ENCODE data around the gene DDA1. TPM values are rescaled to one million over a fixed set of nuclear protein-coding genes. Genes with fewer than 3 reads are reported as not detected.

The DDA1 gene
- total RNA-seq, 6 experiments from 2014 or later = 77.1 to 92.5 (median 83.4) TPM

DNA sequence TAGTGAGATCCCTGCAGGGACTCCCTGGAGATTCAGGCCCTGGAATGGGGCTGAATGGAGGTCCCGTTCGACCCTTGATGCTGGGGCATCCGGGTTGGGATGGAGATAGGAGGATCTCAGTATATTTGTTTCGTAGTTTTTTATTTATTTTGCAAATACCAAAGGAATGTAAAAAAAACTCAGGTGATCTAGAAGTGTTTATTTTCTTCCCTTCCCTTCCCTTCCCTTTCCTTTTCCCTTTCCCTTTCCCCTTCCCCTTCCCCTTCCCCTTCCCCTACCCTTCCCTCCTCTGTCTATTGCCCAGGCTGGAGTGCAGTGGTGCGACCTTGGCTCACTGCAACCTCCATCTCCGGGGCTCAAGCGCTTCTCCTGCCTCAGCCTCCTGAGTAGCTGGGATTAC lies 32.5 kb downstream of the DDA1 start:
- H3K4me3 Mint-ChIP-seq = no peak overlapping the region
- H3K4me1 Mint-ChIP-seq (ENCODE audit: low read depth) = no peaks in the 10 kb centered on the region
- no peak overlapping the region for H3K27ac Mint-ChIP-seq
- H3K36me3 Mint-ChIP-seq (ENCODE audit: low read depth) = no peaks in the 10 kb centered on the region
- no peaks in the 10 kb centered on the region for H3K9me3 Mint-ChIP-seq
- DNase-seq = no peak
- no peaks in the 10 kb centered on the region; the same call in 1 of the 2 replicates for H3K27me3 Mint-ChIP-seq (ENCODE audit: insufficient read depth)
- TF ChIP-seq, protein P1, sequence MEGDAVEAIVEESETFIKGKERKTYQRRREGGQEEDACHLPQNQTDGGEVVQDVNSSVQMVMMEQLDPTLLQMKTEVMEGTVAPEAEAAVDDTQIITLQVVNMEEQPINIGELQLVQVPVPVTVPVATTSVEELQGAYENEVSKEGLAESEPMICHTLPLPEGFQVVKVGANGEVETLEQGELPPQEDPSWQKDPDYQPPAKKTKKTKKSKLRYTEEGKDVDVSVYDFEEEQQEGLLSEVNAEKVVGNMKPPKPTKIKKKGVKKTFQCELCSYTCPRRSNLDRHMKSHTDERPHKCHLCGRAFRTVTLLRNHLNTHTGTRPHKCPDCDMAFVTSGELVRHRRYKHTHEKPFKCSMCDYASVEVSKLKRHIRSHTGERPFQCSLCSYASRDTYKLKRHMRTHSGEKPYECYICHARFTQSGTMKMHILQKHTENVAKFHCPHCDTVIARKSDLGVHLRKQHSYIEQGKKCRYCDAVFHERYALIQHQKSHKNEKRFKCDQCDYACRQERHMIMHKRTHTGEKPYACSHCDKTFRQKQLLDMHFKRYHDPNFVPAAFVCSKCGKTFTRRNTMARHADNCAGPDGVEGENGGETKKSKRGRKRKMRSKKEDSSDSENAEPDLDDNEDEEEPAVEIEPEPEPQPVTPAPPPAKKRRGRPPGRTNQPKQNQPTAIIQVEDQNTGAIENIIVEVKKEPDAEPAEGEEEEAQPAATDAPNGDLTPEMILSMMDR (IDR thresholded peaks at IDR 0.05) = no peak

DNA sequence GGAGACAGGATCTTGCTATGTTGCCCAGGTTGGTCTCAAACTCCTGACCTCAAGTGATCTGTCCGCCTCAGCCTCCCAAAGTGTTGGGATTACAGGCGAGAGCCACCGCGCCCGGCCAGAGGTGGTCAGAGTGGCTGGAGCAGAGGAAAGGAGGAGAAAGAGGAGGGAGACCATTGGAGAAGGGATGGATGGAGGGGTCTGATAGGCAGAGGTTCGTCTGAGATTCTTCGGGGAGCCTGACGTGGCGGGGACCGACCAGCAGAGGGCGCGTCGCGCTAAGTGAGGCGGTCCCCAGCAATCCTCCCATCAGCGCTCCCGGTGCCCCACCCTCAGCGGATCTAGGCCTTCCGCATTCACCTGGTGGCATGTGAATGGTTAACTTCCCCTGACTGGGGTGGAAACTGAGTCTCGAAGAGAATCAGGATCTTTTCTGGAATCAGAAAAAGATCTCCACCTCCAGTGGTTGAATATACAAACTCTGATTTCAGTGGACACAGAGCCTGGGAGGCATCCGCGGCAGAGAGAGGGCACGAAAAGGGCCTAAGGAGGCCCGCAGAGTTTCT lies 36.8 kb downstream of the DDA1 start:
- no peaks in the 10 kb centered on the region for H3K36me3 Mint-ChIP-seq (ENCODE audit: low read depth)
- H3K4me1 Mint-ChIP-seq (ENCODE audit: low read depth) = peaks cover 13% of the 10 kb centered on the region
- H3K9me3 Mint-ChIP-seq = no peaks in the 10 kb centered on the region
- 0 out of 2 replicates have a peak overlapping the region, but pooled peaks have one; percentile 20 for H3K27ac Mint-ChIP-seq
- peak; percentile 38 for DNase-seq
- H3K4me3 Mint-ChIP-seq = no peak overlapping the region
- TF ChIP-seq, protein P1 (IDR thresholded peaks at IDR 0.05) = peak; percentile 97
- peaks cover 3% of the 10 kb centered on the region for H3K27me3 Mint-ChIP-seq (ENCODE audit: insufficient read depth)

DNA sequence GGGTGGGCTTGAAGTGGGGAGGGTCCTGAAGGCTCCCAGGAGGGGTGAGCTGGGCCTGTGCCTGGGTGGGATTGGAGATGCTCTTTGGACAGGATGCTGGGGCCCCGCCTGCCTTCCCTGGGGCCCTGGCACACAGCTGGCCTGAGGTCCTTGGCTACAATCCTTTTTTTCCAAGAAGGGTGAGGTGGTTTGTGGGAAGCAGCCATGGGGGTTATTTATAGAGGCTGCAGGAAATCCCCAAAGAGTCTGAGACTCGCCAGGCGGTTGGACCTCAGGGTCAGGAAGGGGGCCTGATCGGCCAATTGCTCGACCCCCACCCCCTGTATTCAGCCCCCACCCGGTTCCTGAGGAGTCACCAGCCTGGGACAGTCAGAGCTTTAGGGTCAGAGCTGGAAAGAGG lies 38.0 kb downstream of the DDA1 start:
- DNase-seq = no peak

DNA sequence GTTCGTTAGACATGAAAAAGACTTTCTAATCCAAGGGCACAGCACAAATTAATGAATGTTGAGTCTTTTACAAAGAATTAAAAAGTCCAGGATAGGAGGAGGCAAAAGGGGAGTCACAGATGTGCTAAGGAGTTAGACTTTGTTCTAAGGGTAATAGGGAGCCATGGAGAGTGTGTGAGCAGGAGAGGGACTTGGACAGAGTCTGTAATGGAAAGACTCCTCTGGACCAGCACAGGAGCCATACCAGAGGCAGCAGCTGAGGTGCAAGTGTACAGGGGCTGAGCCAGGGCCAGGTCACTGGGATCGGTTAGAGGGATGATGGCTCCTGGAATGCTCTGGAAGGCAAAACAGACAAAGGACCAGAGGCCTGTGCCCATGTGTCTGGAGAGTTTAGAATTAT lies 38.5 kb downstream of the DDA1 start:
- no peak overlapping the region for H3K27ac Mint-ChIP-seq

More for the DNA sequence above, 38.0 kb downstream of the DDA1 start:
- Mint-ChIP-seq H3K27me3 (ENCODE audit: insufficient read depth) (peaks cover 7% of the 10 kb centered on the region), H3K36me3 (ENCODE audit: low read depth) (no peaks in the 10 kb centered on the region), H3K4me3 (no peak overlapping the region), H3K27ac (no peak overlapping the region), H3K9me3 (no peaks in the 10 kb centered on the region), H3K4me1 (ENCODE audit: low read depth) (peaks cover 13% of the 10 kb centered on the region)
- TF ChIP-seq, protein P1 (IDR thresholded peaks at IDR 0.05) = no peak

DNA sequence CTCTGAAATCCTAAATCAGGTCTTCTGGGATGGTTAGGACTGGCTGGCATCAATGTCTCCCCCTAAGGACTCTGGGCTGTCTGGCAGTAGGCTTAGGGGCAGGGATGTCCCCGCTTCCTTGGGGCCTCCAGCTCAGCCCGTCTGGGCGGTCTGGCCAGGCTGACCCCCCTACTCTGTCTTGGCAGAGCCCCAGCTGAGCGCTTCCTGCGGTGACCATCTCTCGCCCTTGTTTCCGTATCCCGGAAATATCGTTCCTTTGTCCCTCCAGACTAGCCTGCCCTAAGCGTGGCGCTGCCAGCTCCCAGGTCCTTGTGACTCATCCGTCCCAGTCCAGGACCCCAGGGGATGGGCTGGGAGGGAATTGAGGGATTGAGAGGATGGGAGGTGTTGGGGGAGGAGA lies 39.3 kb downstream of the DDA1 start:
- H3K27me3 Mint-ChIP-seq (ENCODE audit: insufficient read depth) = peaks cover 14% of the 10 kb centered on the region
- H3K4me3 Mint-ChIP-seq = peak overlapping the region; percentile 76
- H3K9me3 Mint-ChIP-seq = no peaks in the 10 kb centered on the region
- peak; percentile 23 for DNase-seq
- H3K36me3 Mint-ChIP-seq (ENCODE audit: low read depth) = no peaks in the 10 kb centered on the region
- peak overlapping the region; percentile 53; the same call in 1 of the 2 replicates for H3K27ac Mint-ChIP-seq
- TF ChIP-seq, protein P1 (IDR thresholded peaks at IDR 0.05) = no peak
- peaks cover 13% of the 10 kb centered on the region for H3K4me1 Mint-ChIP-seq (ENCODE audit: low read depth)

More for the DNA sequence above, 38.5 kb downstream of the DDA1 start:
- no peak for DNase-seq
- H3K4me3 Mint-ChIP-seq = no peak overlapping the region
- H3K36me3 Mint-ChIP-seq (ENCODE audit: low read depth) = no peaks in the 10 kb centered on the region
- peaks cover 7% of the 10 kb centered on the region for H3K27me3 Mint-ChIP-seq (ENCODE audit: insufficient read depth)
- no peaks in the 10 kb centered on the region for H3K9me3 Mint-ChIP-seq
- TF ChIP-seq, protein P1 (IDR thresholded peaks at IDR 0.05) = no peak
- H3K4me1 Mint-ChIP-seq (ENCODE audit: low read depth) = peaks cover 13% of the 10 kb centered on the region

Data from HFFc6 (cell line).